HG03175 (cell line): Measurements from ENCODE around the gene CDH22.

Experiments
- ATAC-seq: cut with Tn5 transposase; IDR thresholded peaks from one replicate; pipeline ENCODE4 v1.9.1; 2021; ENCODE audit warnings: mild to moderate bottlenecking, moderate library complexity; ENCODE audit not compliant: unreplicated experiment

Gene CDH22

GRCh38 chr20:46270977-46271744, 37.1 kb downstream of the CDH22 start:
- ATAC-seq = no peak

- ATAC-seq = no peak
These were observed 38.9 kb downstream of the CDH22 start for GRCh38 chr20:46269372-46269771.

- ATAC-seq = no peak
These were observed 39.6 kb downstream of the CDH22 start for GRCh38 chr20:46268662-46269061.

GRCh38 chr20:46268131-46268614, 40.1 kb downstream of the CDH22 start:
- ATAC-seq = no peak

GRCh38 chr20:46267108-46268105, 40.9 kb downstream of the CDH22 start:
- ATAC-seq = no peak

- no peak for ATAC-seq
These were observed 42.8 kb downstream of the CDH22 start for GRCh38 chr20:46265539-46265938.

- ATAC-seq = no peak
These were observed 43.7 kb downstream of the CDH22 start for GRCh38 chr20:46264391-46265266.

GRCh38 chr20:46261456-46262253, 46.6 kb downstream of the CDH22 start:
- ATAC-seq = no peak

- no peak for ATAC-seq
These were observed 47.3 kb downstream of the CDH22 start for GRCh38 chr20:46260936-46261454.

- ATAC-seq = no peak
These were observed 47.8 kb downstream of the CDH22 start for GRCh38 chr20:46260480-46260879.

- ATAC-seq = no peak
These were observed 48.9 kb downstream of the CDH22 start for GRCh38 chr20:46259260-46259859.

GRCh38 chr20:46257887-46258286, 50.4 kb downstream of the CDH22 start:
- no peak for ATAC-seq

GRCh38 chr20:46256293-46256692, 52.0 kb downstream of the CDH22 start:
- ATAC-seq = no peak

- ATAC-seq = no peak
These were observed 52.7 kb downstream of the CDH22 start for GRCh38 chr20:46255440-46256104.

- no peak for ATAC-seq
These were observed 54.9 kb downstream of the CDH22 start for GRCh38 chr20:46253391-46253790.

- ATAC-seq = no peak
These were observed 55.8 kb downstream of the CDH22 start for GRCh38 chr20:46252352-46253091.

GRCh38 chr20:46251211-46251673, 57.1 kb downstream of the CDH22 start:
- ATAC-seq = no peak

- no peak for ATAC-seq
These were observed 57.5 kb downstream of the CDH22 start for GRCh38 chr20:46250772-46251171.
